Panc1 (cell line): ENCODE data around the gene CDK2.

Experiments used
- CTCF ChIP-seq: fragments of 450-650 bp; IDR thresholded peaks from 2 replicates; pipeline ENCODE4 v1.5.1; 2017; ENCODE audit warnings: mild to moderate bottlenecking
- POLR2AphosphoS5 ChIP-seq: IDR thresholded peaks from 2 replicates; pipeline ENCODE4 v1.6.1; 2012; ENCODE audit warnings: mild to moderate bottlenecking, low read depth, low read length, moderate library complexity
- SIN3A ChIP-seq: IDR thresholded peaks from 2 replicates; pipeline ENCODE4 v1.6.1; 2012; ENCODE audit warnings: low read depth, mild to moderate bottlenecking, low read length, moderate library complexity, borderline replicate concordance; ENCODE audit not compliant: insufficient read depth

GRCh38 chr12:55933799-55934742 is 32.6 kb upstream of the CDK2 start:
- TF ChIP-seq CTCF (no peak), POLR2AphosphoS5 (no peak), SIN3A (no peak)
